ENCODE results near the gene PKIG.

DNA sequence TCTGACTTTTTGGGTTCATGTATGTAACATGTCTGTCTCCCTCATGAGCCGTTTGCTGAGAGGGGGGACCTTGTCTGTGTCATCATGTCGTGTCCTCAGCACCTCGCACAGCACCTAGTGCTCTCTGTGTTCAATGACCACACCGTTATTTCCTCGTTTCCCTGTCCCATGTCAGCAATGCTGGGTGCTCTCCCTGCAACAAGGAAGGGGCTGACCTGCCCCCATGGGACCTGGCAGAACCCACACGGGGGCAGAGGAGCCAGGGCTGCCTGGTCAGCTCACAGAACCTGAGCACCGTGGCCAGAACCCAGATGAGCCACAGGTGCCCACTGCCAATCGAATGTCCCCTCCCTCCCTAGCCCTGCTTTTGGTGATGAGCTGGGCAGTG lies 61.8 kb downstream of the PKIG start:
- TF ChIP-seq, protein P1, sequence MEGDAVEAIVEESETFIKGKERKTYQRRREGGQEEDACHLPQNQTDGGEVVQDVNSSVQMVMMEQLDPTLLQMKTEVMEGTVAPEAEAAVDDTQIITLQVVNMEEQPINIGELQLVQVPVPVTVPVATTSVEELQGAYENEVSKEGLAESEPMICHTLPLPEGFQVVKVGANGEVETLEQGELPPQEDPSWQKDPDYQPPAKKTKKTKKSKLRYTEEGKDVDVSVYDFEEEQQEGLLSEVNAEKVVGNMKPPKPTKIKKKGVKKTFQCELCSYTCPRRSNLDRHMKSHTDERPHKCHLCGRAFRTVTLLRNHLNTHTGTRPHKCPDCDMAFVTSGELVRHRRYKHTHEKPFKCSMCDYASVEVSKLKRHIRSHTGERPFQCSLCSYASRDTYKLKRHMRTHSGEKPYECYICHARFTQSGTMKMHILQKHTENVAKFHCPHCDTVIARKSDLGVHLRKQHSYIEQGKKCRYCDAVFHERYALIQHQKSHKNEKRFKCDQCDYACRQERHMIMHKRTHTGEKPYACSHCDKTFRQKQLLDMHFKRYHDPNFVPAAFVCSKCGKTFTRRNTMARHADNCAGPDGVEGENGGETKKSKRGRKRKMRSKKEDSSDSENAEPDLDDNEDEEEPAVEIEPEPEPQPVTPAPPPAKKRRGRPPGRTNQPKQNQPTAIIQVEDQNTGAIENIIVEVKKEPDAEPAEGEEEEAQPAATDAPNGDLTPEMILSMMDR (IDR thresholded peaks at IDR 0.05): no peak
- TF ChIP-seq POLR2A (IDR thresholded peaks at IDR 0.05) (no peak), EP300 (IDR thresholded peaks at IDR 0.05) (no peak), POLR2AphosphoS5 (IDR thresholded peaks at IDR 0.05) (no peak)

All from suprapubic skin (tissue), 4 donors.